Calu3 (cell line): ENCODE measurements around the gene GNB2. TPM values are rescaled to one million over a fixed set of nuclear protein-coding genes. Genes with fewer than 3 reads are reported as not detected.

Source experiments
- BruUV-seq: library from RNA; stranded (reverse); fragments of 400-500 nt; replicated peaks from 2 replicates; lab custom pipeline; 2021; lab: Mats Ljungman, UMichigan
- CTCF ChIA-PET: fragments of 300-600 bp; sonication (Branson Sonifier 250); formaldehyde crosslinking; loops from one replicate; lab custom pipeline; 2022; ENCODE audit warnings: antibody characterized with exemption; lab: Charles Lee
- DNase-seq: peaks from one replicate; pipeline ENCODE4 v3.0.0; 2022
- H3K27ac Mint-ChIP-seq: one replicate; pipeline ENCODE4 v1.8.0; 2022; ENCODE audit warnings: mixed read lengths; ENCODE audit not compliant: unreplicated experiment
- H3K27me3 Mint-ChIP-seq: one replicate; pipeline ENCODE4 v1.8.0; 2022; ENCODE audit warnings: mixed read lengths; ENCODE audit not compliant: unreplicated experiment
- H3K36me3 Mint-ChIP-seq: one replicate; pipeline ENCODE4 v1.8.0; 2022; ENCODE audit warnings: mild to moderate bottlenecking, moderate library complexity, mixed read lengths; ENCODE audit not compliant: insufficient read depth, unreplicated experiment
- H3K4me1 Mint-ChIP-seq: one replicate; pipeline ENCODE4 v1.8.0; 2022; ENCODE audit warnings: mild to moderate bottlenecking, low read depth, mixed read lengths; ENCODE audit not compliant: unreplicated experiment
- H3K4me3 Mint-ChIP-seq: one replicate; pipeline ENCODE4 v1.8.0; 2022; ENCODE audit warnings: mild to moderate bottlenecking, low read depth, moderate library complexity, mixed read lengths; ENCODE audit not compliant: unreplicated experiment
- H3K9me3 Mint-ChIP-seq: one replicate; pipeline ENCODE4 v1.8.0; 2022; ENCODE audit warnings: low read depth, mixed read lengths; ENCODE audit not compliant: unreplicated experiment
- intact Hi-C: fragments of 100-400 bp; cut with micrococcal nuclease; formaldehyde crosslinking; loops from one replicate; pipeline ENCODE4 v1.10.0; 2022; ENCODE audit not compliant: unreplicated experiment
- total RNA-seq: library from RNA; stranded (reverse); gene quantifications from 2 replicates; pipeline ENCODE4 v1.2.3, GENCODE V29; 2022
- TF ChIP-seq, protein P1 (sequence below): fragments of 200-600 bp; IDR thresholded peaks from one replicate; pipeline ENCODE4 v1.8.0; 2022; ENCODE audit warnings: antibody characterized with exemption; ENCODE audit not compliant: unreplicated experiment

The GNB2 gene
- total RNA-seq, 1 experiment from 2014 or later = 134 TPM

DNA sequence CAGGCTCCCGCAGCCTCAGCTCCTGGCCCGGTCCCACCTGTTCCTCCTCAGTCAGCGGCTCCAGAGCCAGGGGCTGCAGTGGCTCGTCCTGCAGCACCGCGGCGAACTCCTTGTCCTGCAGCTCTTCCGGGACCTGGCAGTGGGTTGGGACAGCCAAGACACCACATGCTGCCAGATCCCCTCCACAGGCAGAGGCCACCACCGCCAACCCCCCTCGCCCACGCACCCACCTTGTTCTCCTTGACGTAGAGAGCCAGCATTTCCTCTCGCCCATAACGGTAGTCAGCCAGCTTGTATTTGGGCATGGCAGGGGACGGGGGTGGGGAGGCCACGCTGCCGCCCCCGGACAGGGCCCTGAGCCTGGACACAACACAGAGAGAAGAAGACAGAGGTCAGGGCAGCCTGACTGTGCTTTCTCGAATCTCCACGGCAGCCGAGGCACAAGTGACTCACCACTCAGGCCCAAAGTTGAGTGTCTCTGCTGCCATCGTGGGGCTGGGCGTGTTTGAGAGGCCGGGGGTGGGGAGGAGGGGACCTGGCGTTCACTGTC is 14.3 kb downstream of the GNB2 start:
- no peaks in the 10 kb centered on the region for H3K27me3 Mint-ChIP-seq

DNA sequence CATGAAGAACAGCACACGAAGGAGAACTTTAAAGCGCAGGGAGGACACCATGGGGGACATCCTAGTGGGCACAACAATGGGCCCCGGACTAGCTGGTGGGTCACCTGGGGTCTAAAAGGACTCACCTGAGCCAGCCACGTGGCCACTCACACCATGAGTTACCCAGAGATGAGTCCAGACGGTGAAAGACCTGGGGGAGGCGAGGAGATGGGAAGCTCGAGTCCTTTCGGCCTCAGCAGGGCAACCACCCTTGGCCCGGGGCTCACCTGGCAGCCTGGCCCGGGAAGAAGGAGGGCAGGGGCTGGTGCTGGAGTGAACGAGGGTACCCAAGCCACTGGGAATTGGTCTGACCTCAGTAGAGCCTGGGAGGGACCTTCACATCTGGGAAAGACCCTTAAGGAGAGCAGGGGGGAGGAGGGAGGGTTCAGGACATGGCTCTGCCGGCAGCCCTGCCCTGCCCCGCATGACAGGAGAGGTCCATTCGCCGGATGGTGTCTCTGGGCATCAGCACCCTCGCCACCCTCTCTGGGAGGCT is 14.9 kb downstream of the GNB2 start:
- no peak overlapping the region for H3K4me3 Mint-ChIP-seq
- H3K4me1 Mint-ChIP-seq = peaks cover 10% of the 10 kb centered on the region
- peaks cover 28% of the 10 kb centered on the region for H3K36me3 Mint-ChIP-seq
- CTCF ChIA-PET = no interaction called here
- no peak for DNase-seq
- BruUV-seq = no TSS peak
- intact Hi-C loops = no loop called here
- TF ChIP-seq, protein P1, sequence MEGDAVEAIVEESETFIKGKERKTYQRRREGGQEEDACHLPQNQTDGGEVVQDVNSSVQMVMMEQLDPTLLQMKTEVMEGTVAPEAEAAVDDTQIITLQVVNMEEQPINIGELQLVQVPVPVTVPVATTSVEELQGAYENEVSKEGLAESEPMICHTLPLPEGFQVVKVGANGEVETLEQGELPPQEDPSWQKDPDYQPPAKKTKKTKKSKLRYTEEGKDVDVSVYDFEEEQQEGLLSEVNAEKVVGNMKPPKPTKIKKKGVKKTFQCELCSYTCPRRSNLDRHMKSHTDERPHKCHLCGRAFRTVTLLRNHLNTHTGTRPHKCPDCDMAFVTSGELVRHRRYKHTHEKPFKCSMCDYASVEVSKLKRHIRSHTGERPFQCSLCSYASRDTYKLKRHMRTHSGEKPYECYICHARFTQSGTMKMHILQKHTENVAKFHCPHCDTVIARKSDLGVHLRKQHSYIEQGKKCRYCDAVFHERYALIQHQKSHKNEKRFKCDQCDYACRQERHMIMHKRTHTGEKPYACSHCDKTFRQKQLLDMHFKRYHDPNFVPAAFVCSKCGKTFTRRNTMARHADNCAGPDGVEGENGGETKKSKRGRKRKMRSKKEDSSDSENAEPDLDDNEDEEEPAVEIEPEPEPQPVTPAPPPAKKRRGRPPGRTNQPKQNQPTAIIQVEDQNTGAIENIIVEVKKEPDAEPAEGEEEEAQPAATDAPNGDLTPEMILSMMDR = no peak
- no peak overlapping the region for H3K27ac Mint-ChIP-seq
- no peaks in the 10 kb centered on the region for H3K9me3 Mint-ChIP-seq
- H3K27me3 Mint-ChIP-seq = no peaks in the 10 kb centered on the region

More for the DNA sequence above, 14.3 kb downstream of the GNB2 start:
- intact Hi-C loops = no loop called here
- CTCF ChIA-PET = no interaction called here
- no TSS peak for BruUV-seq
- no peak overlapping the region for H3K27ac Mint-ChIP-seq
- no peaks in the 10 kb centered on the region for H3K9me3 Mint-ChIP-seq
- no peak overlapping the region for H3K4me3 Mint-ChIP-seq
- peaks cover 27% of the 10 kb centered on the region for H3K36me3 Mint-ChIP-seq
- peaks cover 4% of the 10 kb centered on the region for H3K4me1 Mint-ChIP-seq
- TF ChIP-seq, protein P1 = no peak
- DNase-seq = no peak

DNA sequence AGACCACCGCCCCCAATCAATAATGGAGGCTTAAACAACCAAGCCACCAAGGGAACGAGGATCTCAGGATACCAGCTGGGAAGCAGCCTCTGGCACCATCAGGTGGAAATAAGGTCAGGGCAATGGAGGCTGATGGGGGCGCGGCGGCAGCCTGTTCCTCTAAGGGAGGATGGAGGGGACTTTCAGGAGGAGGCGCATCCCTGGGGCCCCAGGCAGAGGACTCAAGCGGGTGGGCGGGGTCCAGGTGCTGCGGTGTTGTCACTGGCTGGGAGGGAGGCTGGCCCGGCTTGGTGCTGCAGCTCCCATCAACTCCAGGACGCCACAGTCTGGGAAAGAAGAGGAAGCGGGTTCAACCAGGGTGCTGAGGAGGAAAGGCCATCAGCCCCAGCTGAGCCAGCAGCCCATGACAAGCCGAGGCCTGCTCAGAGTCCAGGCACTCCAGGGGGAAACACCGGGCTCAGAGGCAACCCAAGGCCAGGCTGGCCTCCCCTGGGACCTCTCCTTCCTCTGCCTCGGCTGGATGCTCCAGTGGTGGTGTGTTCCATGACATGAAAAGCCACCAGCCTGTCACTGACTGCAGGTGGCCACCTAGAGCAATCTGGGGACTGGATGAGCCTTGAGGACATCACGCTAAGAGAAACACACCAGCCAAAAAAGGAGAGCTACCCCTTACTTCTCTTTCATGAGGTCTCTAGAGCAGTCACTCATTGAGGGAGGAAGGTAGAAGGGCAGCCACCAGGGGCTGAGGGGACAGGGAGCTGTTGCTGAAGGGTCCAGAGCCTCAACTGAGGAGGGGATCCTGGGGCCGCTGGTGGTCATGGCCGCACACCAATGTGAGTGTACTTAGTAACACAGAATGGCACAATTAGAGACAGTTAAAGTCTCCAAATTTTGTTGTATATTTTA is 15.9 kb downstream of the GNB2 start:
- H3K36me3 Mint-ChIP-seq = peaks cover 29% of the 10 kb centered on the region
- CTCF ChIA-PET = no interaction called here
- BruUV-seq = no TSS peak
- intact Hi-C loops = no loop called here
- no peak overlapping the region for H3K4me3 Mint-ChIP-seq
- no peaks in the 10 kb centered on the region for H3K9me3 Mint-ChIP-seq
- H3K4me1 Mint-ChIP-seq = peaks cover 10% of the 10 kb centered on the region
- H3K27ac Mint-ChIP-seq = no peak overlapping the region
- TF ChIP-seq, protein P1 = no peak
- no peak for DNase-seq
- no peaks in the 10 kb centered on the region for H3K27me3 Mint-ChIP-seq

DNA sequence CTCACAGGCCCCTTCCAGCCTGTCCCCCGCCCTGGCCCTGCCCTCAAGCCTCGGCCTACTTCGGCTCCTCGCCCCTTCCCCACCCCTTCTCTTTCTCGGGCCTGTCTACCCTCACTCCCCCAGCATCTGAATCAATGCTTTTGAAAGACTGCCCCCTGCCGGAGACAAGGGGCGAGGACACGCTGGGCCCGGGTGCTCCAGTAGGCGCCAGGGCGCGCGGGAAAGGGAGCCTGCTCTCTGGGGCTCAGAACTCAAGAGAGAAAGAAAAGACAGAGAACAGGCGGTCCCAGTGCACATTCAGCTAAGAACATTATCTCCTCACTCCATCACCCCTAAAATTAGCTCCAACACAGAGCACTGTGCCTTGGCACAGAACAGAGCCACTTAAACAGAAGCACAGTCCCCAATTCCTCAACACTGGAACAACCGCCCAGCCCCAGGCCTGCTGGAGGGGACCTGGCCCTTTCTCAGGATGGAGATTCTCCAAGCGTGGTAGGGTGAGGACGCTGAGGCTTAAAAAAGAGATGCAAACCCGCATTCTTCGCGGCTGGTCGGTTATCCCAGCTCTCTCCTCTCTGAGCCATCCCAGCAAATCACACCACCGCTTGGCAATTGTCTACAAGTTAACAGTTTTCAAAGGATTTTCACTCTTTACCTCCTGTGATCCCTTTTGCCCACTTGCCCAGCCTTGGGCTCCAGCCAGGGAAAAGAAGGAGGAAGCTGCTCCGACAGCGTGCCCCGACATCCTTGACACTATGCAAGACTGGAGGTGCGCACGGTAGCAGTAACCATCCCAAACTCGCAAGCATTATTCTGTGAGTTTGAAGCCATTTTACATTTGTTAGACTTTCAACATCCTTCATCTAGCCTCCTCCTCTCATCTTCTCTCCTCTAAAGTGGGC is 18.4 kb downstream of the GNB2 start:
- H3K4me3 Mint-ChIP-seq = peak overlapping the region; percentile 92
- peaks cover 37% of the 10 kb centered on the region for H3K36me3 Mint-ChIP-seq
- H3K27ac Mint-ChIP-seq = no peak overlapping the region
- intact Hi-C loops = no loop called here
- peak; percentile 74 for DNase-seq
- H3K4me1 Mint-ChIP-seq = peaks cover 10% of the 10 kb centered on the region
- H3K27me3 Mint-ChIP-seq = no peaks in the 10 kb centered on the region
- no TSS peak for BruUV-seq
- TF ChIP-seq, protein P1 = peak; percentile 67
- H3K9me3 Mint-ChIP-seq = no peaks in the 10 kb centered on the region
- CTCF ChIA-PET = interaction anchor here (0.9 to 1.3 kb wide), 2 partner anchors 11 to 58 kb away, joined by 3 to 5 read pairs; no protein-coding TSS in a partner anchor
